Cardiac muscle cell (in vitro differentiated cells and primary cell): Measurements from ENCODE around the gene CLCN2. TPM values are rescaled to one million over a fixed set of nuclear protein-coding genes. Genes with fewer than 3 reads are reported as not detected.

Experiments
- DNase-seq, 2 donors: peaks; one replicate each; pipeline versions ENCODE4 v3.0.0 to v3.0.0-alpha.2; 2010 to 2017; ENCODE audit warnings: low read depth in 1 of 2, low spot score in 1 of 2
- H3K27ac ChIP-seq: fragments of 200-600 bp; sonication (generic); 2 replicates; pipeline ENCODE4 v1.5.1; 2016
- H3K27me3 ChIP-seq: fragments of 200-600 bp; sonication (generic); 2 replicates; pipeline ENCODE4 v1.6.0; 2016; ENCODE audit warnings: control low read depth
- H3K36me3 ChIP-seq: fragments of 200-600 bp; sonication (generic); 2 replicates; pipeline ENCODE4 v1.5.1; 2016; ENCODE audit warnings: control low read depth
- H3K4me1 ChIP-seq: fragments of 200-600 bp; sonication (generic); 2 replicates; pipeline ENCODE4 v1.8.1; 2017; ENCODE audit warnings: low read depth, mild to moderate bottlenecking, mixed run types
- H3K4me3 ChIP-seq: fragments of 200-600 bp; sonication (generic); 2 replicates; pipeline ENCODE4 v1.5.1; 2016; ENCODE audit warnings: mild to moderate bottlenecking
- H3K9me3 ChIP-seq: fragments of 200-600 bp; sonication (generic); 2 replicates; pipeline ENCODE4 v1.5.1; 2017; ENCODE audit warnings: low read depth, mild to moderate bottlenecking, control low read depth
- polyA plus RNA-seq: library from polyadenylated mRNA; unstranded; fragments of >200 nt; fragmentation: Nextera tagmentation; extraction: Ambion mirVana; gene quantifications from 2 replicates; pipeline ENCODE4 v1.2.1, GENCODE V29; 2016
- total RNA-seq: library from RNA; depleted of rRNA; stranded (reverse); fragments of >200 nt; gene quantifications from 2 replicates; pipeline ENCODE4 v1.2.3, GENCODE V29; 2016
- TF ChIP-seq, protein P1 (sequence below): IDR thresholded peaks from 2 replicates; pipeline ENCODE4 v1.5.1; 2012; ENCODE audit warnings: low read depth, mild to moderate bottlenecking, low read length

Gene CLCN2
- total and polyA plus RNA-seq, 2 experiments from 2014 or later: 12.3 to 18.4 TPM

DNA sequence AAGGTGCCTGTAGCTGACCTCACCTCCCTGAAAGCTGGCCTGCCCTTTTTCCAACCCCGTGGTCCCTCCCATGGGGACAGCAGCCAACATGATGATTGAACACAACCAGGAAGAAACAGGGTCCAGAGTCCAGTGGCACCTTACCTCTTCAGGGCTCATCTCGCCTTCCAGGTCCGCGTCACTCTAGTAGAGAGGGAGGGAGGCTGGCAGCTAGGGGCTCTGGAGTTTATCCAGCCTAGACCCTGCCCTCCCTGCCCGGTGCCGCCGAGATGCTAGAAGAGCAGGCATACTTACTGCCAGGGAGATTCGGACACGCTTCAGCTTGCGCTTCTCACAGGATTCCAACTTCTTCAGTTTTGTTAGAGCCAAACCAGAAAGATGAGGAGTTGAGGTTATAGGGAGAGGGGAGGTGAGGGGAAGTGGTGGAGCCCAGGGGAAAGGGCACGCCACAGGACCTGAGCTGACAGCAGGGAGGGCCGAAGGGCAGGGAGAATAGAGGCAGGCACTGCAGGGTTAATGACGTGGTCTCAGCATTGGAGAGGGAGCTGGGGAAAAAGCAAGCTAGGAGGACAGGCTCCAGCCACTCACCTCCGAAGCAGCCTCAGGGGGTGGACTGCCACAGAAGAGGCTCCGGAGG, 9.1 kb downstream of the CLCN2 start:
- H3K4me3 ChIP-seq: no peak overlapping the region
- no peaks in the 10 kb centered on the region for H3K4me1 ChIP-seq
- H3K36me3 ChIP-seq: peaks cover 5% of the 10 kb centered on the region
- TF ChIP-seq, protein P1, sequence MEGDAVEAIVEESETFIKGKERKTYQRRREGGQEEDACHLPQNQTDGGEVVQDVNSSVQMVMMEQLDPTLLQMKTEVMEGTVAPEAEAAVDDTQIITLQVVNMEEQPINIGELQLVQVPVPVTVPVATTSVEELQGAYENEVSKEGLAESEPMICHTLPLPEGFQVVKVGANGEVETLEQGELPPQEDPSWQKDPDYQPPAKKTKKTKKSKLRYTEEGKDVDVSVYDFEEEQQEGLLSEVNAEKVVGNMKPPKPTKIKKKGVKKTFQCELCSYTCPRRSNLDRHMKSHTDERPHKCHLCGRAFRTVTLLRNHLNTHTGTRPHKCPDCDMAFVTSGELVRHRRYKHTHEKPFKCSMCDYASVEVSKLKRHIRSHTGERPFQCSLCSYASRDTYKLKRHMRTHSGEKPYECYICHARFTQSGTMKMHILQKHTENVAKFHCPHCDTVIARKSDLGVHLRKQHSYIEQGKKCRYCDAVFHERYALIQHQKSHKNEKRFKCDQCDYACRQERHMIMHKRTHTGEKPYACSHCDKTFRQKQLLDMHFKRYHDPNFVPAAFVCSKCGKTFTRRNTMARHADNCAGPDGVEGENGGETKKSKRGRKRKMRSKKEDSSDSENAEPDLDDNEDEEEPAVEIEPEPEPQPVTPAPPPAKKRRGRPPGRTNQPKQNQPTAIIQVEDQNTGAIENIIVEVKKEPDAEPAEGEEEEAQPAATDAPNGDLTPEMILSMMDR: no peak
- no peaks in the 10 kb centered on the region for H3K9me3 ChIP-seq
- no peak for DNase-seq
- H3K27me3 ChIP-seq: no peaks in the 10 kb centered on the region
- no peak overlapping the region for H3K27ac ChIP-seq

DNA sequence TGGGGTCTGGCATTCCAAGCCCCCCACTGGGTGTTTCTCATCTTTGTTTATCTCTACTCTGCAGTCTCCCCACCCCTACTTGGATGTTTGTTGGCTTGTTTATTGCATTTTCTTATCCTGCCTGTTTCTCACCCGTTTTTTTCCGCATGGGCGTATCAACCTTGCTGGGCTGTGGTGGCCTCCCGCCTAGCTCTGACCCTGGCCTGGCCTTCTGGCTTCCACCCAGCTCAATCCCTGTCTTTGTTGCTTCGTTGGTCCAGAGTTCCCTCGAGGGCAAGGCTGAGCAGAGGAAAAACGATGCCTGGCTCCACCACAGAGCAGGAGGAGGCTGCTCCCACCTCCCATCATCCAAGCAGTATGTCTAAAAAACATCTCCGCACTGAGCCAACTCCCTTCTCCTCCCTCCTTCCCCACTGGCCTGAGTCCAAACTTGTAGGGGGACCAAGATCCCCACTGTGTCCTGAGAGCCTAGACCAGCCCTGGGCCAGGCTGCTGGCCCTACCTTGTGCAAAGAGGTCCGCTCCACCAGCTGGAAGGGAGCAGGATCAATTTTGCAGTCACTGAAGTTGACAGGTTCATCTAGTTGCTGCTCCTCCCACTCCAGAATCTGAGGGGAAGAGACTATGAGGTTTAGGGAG, 9.8 kb downstream of the CLCN2 start:
- H3K36me3 ChIP-seq: peaks cover under 1% of the 10 kb centered on the region
- H3K27ac ChIP-seq: no peak overlapping the region
- no peak overlapping the region for H3K4me3 ChIP-seq
- H3K9me3 ChIP-seq: no peaks in the 10 kb centered on the region
- H3K4me1 ChIP-seq: no peaks in the 10 kb centered on the region
- TF ChIP-seq, protein P1: no peak
- no peaks in the 10 kb centered on the region for H3K27me3 ChIP-seq
- DNase-seq: no peak

DNA sequence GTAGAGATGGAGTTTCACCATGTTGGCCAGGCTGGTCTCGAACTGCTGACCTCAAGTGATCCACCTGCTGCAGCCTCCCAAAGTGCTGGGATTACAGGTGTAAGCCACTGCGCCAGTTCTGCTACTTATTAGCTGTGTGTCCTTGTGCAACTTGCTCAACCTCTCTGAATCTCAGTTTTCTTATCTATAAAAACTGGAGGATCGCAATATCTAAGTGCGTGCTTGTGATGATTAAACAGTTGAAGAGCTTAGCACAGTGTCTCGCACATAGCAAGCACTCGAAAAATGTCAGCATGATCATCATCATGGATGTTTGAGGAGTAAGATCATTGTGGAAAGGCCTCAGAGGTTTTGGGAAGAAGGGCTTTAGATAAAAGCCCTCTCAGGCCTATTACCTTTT, 10.8 kb downstream of the CLCN2 start:
- Histone ChIP-seq H3K4me3 (no peak overlapping the region), H3K9me3 (no peaks in the 10 kb centered on the region), H3K4me1 (peaks cover 4% of the 10 kb centered on the region), H3K27me3 (no peaks in the 10 kb centered on the region), H3K27ac (no peak overlapping the region), H3K36me3 (no peaks in the 10 kb centered on the region)
- TF ChIP-seq, protein P1: no peak
- DNase-seq: no peak

DNA sequence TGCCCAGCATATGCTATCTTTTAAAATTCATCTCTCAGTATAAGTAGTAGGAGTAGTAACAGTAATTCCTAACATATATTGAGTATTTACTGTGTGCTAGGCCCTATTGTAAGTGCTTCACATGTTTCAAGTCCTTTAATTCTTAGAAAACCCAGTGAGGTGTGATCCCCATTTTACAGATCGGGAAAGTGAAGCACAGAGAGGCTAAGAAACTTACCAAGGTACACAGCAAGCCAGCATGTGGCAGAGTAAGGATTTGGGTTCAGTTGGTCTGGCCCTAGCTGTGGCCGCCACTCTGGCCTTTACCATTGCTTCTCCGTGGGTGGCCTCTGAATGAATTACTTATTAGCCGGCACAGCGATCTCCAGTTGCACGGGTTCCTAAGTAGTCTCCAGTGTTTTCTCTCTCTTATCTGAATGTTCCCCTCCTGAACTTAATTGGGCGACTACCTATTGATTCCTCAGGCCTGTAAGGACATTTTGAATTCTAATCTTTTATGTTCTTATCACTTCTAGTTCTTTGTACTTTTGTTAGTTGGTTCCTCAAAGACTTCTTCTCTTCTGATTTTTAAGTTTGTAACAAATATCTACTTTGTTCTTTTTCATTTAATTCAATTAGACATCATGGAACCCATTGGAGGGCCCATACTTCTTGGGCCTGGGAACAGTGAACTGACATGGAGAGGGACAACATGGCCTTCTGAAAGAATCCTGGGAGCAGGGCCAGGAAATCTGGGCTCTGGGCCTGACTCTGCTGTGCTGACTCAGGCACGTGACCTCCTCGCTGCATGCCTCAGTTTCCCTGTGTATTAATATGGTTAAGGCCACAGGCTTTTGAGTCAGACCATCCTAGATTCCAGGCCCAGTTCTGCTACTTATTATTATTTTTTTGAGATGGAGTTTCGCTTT, 11.6 kb downstream of the CLCN2 start:
- DNase-seq: no peak
- no peaks in the 10 kb centered on the region for H3K27me3 ChIP-seq
- TF ChIP-seq, protein P1: no peak
- no peaks in the 10 kb centered on the region for H3K36me3 ChIP-seq
- H3K27ac ChIP-seq: no peak overlapping the region
- H3K4me1 ChIP-seq: peaks cover 8% of the 10 kb centered on the region
- no peak overlapping the region for H3K4me3 ChIP-seq
- no peaks in the 10 kb centered on the region for H3K9me3 ChIP-seq

DNA sequence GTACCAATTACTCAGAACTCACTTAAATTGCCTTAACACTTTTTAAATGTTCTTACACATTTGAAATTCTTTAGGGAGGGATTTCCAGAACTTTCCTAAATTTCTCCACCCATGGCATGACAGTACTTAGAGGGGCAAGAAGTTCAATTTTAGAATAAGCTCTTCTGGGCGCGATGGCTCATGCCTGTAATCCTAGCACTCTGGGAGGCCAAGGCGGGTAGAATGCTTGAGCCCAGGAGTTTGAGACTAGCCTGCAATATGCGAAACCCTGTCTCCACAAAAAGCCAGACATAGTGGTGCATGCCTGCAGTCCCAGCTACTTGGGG, 13.4 kb downstream of the CLCN2 start:
- H3K36me3 ChIP-seq: no peaks in the 10 kb centered on the region
- no peaks in the 10 kb centered on the region for H3K9me3 ChIP-seq
- H3K27ac ChIP-seq: no peak overlapping the region
- TF ChIP-seq, protein P1: no peak
- H3K4me1 ChIP-seq: peaks cover 8% of the 10 kb centered on the region
- DNase-seq: no peak
- H3K4me3 ChIP-seq: no peak overlapping the region
- no peaks in the 10 kb centered on the region for H3K27me3 ChIP-seq
